HCT116 (cell line): ENCODE measurements around the gene TRPV2.

ENCODE experiments used
- JUND ChIP-seq: IDR thresholded peaks from 2 replicates; pipeline ENCODE4 v1.6.1; 2012
- POLR2A ChIP-seq: IDR thresholded peaks from 2 replicates; pipeline ENCODE4 v1.7.0; 2011; ENCODE audit warnings: borderline replicate concordance; ENCODE audit not compliant: insufficient read depth, insufficient read length; ENCODE audit errors: extremely low read depth
- SIN3A ChIP-seq: IDR thresholded peaks from 2 replicates; pipeline ENCODE4 v1.6.1; 2012; ENCODE audit warnings: low read depth
- ZNF274 ChIP-seq: fragments of 200-500 bp; sonication (Bioruptor generic); IDR thresholded peaks from 2 replicates; pipeline ENCODE4 v1.6.1; 2014; ENCODE audit warnings: mild to moderate bottlenecking, low read depth, low read length, inconsistent platforms
- TF ChIP-seq, protein P1 (sequence below), 3 experiments: fragments of 200-600 bp in 1 of 3; sonication (generic) in 1 of 3; IDR thresholded peaks in 2 of 3; conservative IDR thresholded peaks in 1 of 3; 2 replicates each; pipeline ENCODE4 v1.5.1; 2012 to 2017; ENCODE audit warnings: low read depth in 2 of 3, low read length in 2 of 3, antibody characterized with exemption in 1 of 3, borderline replicate concordance in 1 of 3, control low read depth in 1 of 3, mild to moderate bottlenecking in 1 of 3, mixed read lengths in 1 of 3, mixed run types in 1 of 3, moderate library complexity in 1 of 3; ENCODE audit not compliant: insufficient read depth in 1 of 3
- TF ChIP-seq, protein P2 (sequence below): IDR thresholded peaks from 2 replicates; pipeline ENCODE4 v1.6.1; 2011; ENCODE audit warnings: mild to moderate bottlenecking, low read length, moderate library complexity; ENCODE audit not compliant: insufficient replicate concordance; ENCODE audit errors: extremely low read depth

DNA sequence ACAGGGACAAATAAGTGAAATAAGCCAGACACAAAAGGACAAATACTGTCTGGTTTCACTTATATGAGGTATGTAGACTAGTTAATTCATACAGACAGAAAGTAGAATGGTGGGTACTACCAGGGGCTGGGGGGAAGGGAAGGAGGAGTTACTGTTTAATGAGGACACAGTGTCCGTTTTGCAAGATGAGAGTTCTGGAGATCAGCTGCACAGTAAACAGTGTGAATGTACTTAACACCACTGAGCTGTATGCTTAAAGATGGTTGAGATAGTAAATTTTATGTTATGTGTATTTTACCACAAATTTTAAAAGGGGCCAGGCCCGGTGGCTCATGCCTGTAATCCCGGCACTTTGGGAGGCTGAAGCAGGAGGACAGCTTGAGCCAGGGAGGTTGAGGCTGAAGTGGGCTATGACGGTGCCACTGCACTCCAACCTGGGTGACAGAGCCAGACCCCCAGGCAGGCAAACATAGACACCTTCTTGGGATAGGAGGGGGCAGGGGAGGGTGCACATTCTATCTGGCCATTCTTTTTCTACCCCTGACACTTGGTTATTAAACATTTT is 53.1 kb downstream of the TRPV2 start:
- TF ChIP-seq, protein P1, sequence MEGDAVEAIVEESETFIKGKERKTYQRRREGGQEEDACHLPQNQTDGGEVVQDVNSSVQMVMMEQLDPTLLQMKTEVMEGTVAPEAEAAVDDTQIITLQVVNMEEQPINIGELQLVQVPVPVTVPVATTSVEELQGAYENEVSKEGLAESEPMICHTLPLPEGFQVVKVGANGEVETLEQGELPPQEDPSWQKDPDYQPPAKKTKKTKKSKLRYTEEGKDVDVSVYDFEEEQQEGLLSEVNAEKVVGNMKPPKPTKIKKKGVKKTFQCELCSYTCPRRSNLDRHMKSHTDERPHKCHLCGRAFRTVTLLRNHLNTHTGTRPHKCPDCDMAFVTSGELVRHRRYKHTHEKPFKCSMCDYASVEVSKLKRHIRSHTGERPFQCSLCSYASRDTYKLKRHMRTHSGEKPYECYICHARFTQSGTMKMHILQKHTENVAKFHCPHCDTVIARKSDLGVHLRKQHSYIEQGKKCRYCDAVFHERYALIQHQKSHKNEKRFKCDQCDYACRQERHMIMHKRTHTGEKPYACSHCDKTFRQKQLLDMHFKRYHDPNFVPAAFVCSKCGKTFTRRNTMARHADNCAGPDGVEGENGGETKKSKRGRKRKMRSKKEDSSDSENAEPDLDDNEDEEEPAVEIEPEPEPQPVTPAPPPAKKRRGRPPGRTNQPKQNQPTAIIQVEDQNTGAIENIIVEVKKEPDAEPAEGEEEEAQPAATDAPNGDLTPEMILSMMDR (IDR thresholded peaks at IDR 0.05 in 2 of 3, conservative IDR thresholded peaks at IDR 0.05 in 1 of 3; ENCODE audit: borderline replicate concordance in 1 of 3, insufficient read depth in 1 of 3, low read depth in 2 of 3, low read length in 2 of 3), result no peak
- TF ChIP-seq, protein P2, sequence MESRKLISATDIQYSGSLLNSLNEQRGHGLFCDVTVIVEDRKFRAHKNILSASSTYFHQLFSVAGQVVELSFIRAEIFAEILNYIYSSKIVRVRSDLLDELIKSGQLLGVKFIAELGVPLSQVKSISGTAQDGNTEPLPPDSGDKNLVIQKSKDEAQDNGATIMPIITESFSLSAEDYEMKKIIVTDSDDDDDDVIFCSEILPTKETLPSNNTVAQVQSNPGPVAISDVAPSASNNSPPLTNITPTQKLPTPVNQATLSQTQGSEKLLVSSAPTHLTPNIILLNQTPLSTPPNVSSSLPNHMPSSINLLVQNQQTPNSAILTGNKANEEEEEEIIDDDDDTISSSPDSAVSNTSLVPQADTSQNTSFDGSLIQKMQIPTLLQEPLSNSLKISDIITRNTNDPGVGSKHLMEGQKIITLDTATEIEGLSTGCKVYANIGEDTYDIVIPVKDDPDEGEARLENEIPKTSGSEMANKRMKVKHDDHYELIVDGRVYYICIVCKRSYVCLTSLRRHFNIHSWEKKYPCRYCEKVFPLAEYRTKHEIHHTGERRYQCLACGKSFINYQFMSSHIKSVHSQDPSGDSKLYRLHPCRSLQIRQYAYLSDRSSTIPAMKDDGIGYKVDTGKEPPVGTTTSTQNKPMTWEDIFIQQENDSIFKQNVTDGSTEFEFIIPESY, result no peak
- no peak for TF ChIP-seq SIN3A
- TF ChIP-seq ZNF274, result no peak
- no peak for TF ChIP-seq POLR2A
- TF ChIP-seq JUND, result no peak
